ENCODE measurements around the gene DDHD1.

The DDHD1 gene

GRCh38 chr14:53027562-53027961 is 125.6 kb downstream of the DDHD1 start:
- no peak for DNase-seq

DNA sequence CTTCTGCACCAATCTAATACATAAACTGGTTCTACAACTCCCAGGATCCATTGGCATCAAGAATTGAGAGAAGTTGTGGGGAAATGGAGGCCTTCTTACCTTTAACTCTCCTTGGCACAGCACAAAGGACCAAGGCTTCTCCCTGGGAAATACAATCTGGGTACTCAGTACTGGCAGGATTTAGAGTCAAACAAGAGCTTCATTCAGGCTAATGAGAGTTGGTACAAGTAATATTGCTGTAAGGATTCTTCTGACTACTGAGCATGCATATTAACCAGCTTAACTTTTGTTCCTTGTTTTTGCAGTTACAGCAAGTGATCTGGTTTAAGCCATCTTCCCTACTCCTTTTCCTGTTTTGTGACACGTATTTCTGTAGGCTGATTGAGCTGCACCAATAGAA is 126.1 kb downstream of the DDHD1 start:
- DNase-seq, result no peak

GRCh38 chr14:53023325-53023724 is 129.8 kb downstream of the DDHD1 start:
- no peak for DNase-seq

- DNase-seq, result no peak
Observed at GRCh38 chr14:53022593-53022992, 130.5 kb downstream of the DDHD1 start.

DNA sequence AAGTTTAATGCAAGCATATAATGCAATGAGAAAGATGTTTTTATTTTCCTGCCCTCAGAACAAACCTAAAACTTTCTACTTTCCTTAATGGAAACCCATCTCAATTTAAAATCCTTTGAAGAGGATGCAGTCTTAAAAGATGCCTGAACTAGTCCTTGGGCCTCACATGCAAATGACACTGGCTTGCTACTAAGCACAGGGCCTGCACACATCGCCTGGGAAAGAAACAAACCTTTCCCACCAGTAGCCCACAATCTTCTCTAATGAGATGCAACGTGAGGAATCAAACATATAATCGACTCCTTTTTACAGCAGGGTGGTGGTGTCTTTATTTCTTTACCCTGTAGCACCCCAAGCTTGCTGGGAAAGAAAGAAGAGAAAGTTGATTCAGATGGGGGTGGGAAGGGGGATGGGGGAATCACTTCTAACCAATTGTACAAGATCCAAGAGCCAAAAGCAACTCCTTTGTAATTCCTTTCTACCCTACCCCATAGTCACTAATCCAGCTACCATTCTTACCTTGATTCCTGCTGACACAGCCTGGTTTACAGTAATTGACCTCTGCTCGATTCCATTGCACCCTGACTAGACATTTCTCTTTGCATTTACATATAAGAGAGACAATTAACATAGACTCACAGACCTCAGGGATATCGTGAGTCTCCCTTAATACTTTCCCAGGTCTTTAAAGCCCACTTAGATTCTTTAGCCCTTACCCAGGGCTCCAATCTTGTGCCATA is 132.8 kb downstream of the DDHD1 start:
- DNase-seq, result no peak

DNA sequence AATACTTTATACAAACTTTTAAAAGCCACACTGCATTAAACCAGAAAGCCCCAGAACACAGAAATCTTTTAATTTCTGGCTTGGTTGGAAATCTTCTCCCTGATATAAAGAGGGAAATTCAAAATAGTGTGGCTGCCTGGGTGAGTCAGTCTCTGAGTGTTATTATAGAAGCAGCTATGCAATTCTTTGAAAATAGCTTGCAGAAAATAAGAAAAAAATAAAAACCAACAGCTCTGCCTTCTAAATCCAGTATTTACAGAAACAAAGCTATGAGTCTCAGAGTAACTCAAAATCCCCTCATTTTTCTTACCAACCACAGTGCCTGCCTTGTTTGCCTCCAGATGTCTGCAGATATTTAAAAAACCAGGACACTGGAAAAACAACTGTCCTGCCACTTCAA is 133.7 kb downstream of the DDHD1 start:
- DNase-seq, result no peak

DNA sequence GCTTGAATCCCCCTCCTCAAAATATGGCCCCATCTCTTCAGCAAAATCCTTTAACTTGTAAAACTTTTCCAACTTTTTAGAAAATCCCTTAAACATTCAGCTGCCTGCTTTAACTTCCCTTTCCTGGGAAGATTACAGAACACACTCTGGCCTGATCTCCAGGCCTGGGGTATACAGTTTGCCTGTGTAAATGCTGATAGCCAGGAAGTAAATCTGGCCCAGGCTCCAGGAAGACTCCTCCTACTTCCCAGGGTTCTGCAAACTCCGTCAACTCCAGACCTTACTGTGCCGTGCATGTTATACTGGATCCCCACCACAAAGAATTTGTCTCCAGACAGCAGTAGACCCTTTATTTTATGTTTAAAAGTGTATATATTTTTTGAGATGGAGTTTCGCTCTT is 135.3 kb downstream of the DDHD1 start:
- DNase-seq, result no peak

DNA sequence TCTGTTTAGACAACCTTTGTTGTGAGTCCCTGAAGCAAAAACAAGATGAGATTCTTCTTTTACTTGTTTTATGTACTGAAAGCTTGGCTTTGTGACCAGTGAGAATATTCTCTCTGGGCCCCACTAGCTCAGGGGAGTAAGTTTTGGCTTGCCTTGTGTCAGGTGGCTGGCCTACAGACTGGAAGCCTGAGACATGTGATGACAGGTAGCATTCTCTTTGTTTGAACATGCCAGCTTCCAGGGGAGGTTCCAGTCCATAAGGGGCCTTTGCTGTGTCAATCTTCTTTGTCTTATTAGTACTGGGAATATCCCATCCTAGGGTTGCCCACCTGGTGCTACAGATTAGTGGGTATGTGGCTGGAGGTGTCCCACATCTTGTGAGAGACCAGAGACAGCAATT is 136.2 kb downstream of the DDHD1 start:
- DNase-seq, result no peak

DNA sequence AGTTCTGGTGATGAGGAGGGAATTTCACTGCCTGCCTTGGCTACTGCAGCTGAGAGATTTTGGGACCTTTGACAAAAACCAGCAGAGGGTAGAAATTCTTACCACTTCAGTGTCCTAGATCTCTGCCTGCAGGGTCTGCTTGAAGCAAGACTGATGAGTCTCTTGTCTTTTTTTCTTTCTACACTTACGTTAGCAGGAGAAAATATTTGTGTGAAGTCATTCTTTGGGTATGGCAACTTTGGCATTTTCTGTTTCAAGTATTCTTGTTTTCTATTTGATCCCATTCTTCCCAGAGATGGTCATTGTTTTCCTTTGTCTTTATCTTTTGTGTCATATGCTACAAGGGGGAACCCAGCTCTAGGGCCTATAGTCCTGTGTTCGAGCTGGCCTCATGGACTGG is 136.6 kb downstream of the DDHD1 start:
- no peak for DNase-seq

GRCh38 chr14:53011053-53011462 is 142.1 kb downstream of the DDHD1 start:
- DNase-seq, result peak; percentile 51 to 76

DNA sequence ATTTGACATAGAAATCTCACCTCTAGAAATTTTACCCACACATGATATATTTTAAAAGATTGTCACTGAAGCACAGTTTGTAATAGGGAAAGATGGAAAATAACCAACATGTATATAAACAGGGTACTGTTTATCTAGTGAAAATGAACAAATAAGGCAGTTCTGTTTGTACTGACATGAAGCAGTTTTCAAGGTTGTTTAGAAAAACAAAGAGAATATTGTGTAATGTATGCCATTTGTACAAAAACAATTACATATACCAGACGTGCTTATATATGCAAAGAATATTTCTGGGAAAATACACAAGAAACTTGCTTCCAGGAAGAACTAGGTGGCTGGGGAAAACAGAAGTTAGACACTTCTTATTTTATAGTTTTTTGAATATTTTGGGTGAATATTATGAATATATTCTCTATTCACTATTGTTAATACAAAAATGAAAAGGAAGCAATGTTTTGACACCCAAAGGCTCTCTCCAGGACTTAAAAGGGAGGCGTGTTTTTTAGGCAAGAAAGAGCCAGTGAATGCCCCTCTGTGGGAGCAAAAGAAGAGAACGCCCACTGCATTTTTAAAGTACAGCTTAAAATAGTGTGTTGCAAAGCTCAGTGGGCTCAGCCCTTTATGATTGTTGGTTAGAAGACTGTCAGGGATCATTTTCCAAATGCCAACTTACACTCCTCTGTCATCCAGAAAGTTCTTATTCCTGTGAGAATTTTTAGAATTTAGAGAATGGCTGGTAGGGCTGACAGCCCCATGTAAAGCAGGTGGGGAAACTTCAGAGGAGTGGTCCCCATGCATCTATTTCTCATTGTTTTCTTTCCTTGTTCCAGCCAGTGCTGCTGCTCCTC is 142.7 kb downstream of the DDHD1 start:
- DNase-seq, result no peak

DNA sequence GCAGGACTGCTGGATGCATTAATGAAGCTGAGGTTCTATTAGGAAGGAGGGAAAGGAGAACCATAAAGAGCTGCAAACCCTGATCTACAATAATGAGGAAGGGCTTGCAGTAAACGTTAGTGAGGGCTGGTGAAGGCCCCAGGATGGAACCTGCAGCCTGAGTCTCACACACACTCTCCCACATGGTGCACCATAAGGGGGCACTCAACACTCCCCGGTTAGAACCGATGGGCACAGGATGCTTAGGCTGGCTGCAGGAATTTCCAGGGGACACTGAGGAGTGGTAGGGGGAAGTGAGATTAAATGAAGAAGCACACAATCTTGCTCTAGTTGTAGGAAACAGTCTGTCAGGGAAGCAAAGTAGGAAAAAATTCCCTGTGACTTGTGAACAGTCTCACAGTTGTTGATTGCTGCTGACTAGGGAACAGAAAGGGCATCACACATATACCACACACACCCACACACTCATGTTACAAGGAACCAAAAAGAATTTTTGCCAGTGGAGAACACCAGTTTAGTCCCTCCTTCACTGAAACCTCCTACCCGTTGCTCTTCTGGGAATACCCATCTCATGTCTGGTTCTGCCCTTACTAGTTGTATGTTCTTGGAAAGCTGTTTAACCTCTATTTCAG is 146.1 kb downstream of the DDHD1 start:
- DNase-seq, result no peak

- DNase-seq, result no peak
Observed at GRCh38 chr14:53004976-53005375, 148.1 kb downstream of the DDHD1 start.

GRCh38 chr14:53003776-53004175 is 149.3 kb downstream of the DDHD1 start:
- DNase-seq, result no peak

GRCh38 chr14:53002576-53002975 is 150.5 kb downstream of the DDHD1 start:
- no peak for DNase-seq

- no peak for DNase-seq
Observed at GRCh38 chr14:53001787-53002378, 151.2 kb downstream of the DDHD1 start.

DNA sequence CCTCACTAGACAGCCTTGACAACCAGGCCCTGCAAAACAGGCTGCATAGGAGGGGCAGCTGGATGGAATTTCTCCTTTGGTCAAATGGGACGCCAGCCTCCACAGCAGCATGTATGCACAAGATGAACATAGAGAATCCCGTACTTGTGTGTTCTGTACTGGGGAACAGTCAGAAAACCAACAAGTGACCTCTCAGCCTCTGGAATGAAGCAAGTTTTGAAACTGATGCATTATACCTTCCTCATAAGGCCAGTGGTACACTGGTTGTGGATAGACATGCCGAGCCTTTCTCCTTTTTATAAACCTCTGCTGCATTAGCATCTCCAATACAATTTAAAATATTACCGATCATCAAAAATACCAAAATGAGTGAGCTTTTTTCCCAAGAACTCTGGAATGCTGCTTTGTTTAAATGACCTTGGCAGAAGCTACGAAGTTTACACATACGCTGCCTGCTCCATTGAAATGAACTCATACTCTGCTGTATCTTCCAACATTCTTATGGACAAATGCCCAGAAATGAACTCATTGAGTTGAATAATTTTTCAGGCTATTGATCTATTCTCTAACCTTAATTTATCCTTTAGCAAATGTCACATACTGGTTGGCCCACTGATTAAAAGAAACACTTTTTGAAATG is 154.6 kb downstream of the DDHD1 start:
- no peak for DNase-seq

- DNase-seq, result no peak
Observed at GRCh38 chr14:52996493-52996892, 156.6 kb downstream of the DDHD1 start.

GRCh38 chr14:52995998-52996397 is 157.1 kb downstream of the DDHD1 start:
- DNase-seq, result no peak

GRCh38 chr14:52992236-52992870 is 160.8 kb downstream of the DDHD1 start:
- DNase-seq, result no peak

DNA sequence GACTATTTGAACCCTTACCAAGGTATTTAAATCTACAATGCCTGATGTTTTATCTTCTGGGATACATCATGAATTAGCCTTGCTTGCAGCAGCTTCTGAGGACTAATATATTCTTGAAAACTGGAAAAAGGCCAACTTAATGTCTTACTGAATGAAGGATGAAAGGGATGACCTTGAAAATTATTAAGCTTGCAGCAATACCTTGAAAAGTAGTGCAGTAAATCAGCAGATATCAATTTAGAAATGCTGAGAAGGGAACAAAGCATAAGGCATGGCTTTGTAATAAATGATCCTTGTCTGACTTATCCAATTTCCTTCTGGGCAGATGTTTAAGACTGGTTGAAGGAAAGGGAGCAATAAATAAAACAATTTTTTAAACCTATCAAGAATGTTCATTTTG is 165.0 kb downstream of the DDHD1 start:
- DNase-seq, result no peak

GRCh38 chr14:52987514-52987913 is 165.6 kb downstream of the DDHD1 start:
- DNase-seq, result peak in 1 of 2 experiments; percentile 5
